Stimulated activated effector memory CD8-positive, alpha-beta T cell treated with anti-CD3 and anti-CD28 coated beads, Interleukin-12 subunit alpha, Interleukin-12 subunit beta, amount 100 ng/mL, for 72 hours (primary cell): Measurements from ENCODE around the gene TACC2.
A peak's percentile ranks its signal among the peaks of the same experiment; 100 is the strongest.

Experiments
- ATAC-seq: fragments of 150-1000 bp; cut with Tn5 transposase; 2 replicates; pipeline ENCODE4 v1.10.0; 2021
- DNase-seq, 2 donors: peaks; one replicate each; pipeline ENCODE4 v3.0.0; 2021 to 2022; ENCODE audit warnings: low spot score in 2 of 2
- H3K27ac Mint-ChIP-seq: one replicate; pipeline ENCODE4 v1.8.0; 2022; ENCODE audit warnings: mild to moderate bottlenecking, mixed read lengths
- H3K36me3 Mint-ChIP-seq: one replicate; pipeline ENCODE4 v1.8.0; 2022; ENCODE audit warnings: mild to moderate bottlenecking, mixed read lengths
- H3K4me1 Mint-ChIP-seq: one replicate; pipeline ENCODE4 v1.8.0; 2022; ENCODE audit warnings: mixed read lengths
- H3K4me3 Mint-ChIP-seq: one replicate; pipeline ENCODE4 v1.8.0; 2022; ENCODE audit warnings: mild to moderate bottlenecking, mixed read lengths
- H3K9me3 Mint-ChIP-seq: one replicate; pipeline ENCODE4 v1.8.0; 2022; ENCODE audit warnings: mixed read lengths

TACC2 gene

DNA sequence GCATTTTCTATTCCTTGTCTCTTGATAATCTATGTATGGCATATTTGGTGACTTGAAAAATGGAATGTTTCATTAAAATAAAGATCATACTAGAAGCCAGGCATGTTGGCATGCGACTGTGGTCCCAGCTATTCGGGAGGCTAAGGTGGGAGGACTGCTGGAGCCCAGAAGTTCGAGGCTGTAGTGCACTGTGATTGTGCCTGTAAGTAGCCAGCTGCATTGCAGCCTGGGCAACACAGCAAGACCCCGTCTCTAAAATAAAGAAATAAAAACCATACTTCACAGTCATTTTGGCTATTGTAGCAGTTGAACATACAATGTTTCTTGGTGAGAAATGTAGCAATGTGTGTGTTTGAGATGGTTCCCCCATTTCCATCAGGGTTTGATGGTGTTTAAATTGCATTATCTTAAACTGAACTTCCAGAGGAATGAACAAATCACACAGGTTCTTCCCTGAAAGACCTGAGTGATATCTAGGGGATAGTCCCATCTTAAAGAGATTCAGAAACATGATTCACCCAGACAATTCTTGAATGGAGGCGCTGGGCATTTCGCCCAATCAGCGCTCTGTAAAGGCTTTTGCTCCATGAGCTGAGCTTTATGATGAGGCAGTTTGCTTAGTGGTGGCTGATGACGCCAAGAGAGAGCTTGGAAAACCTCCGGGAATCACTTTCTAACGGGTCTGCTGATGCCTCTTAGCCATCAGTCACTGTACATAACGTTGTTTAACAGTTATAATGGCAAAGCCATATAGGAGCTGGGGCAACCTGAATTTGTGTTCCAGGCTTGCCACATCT is 262.7 kb downstream of the TACC2 start:
- H3K9me3 Mint-ChIP-seq: no peaks in the 10 kb centered on the region
- H3K4me3 Mint-ChIP-seq: no peak overlapping the region
- no peak overlapping the region for H3K27ac Mint-ChIP-seq
- no peak for ATAC-seq
- H3K4me1 Mint-ChIP-seq: no peaks in the 10 kb centered on the region
- DNase-seq: no peak
- no peaks in the 10 kb centered on the region for H3K36me3 Mint-ChIP-seq

- Mint-ChIP-seq H3K4me1 (no peaks in the 10 kb centered on the region), H3K4me3 (no peak overlapping the region), H3K27ac (no peak overlapping the region), H3K9me3 (no peaks in the 10 kb centered on the region), H3K36me3 (no peaks in the 10 kb centered on the region)
- DNase-seq (no peak), ATAC-seq (no peak)
Measured at GRCh38 chr10:122252805-122253204, 263.8 kb downstream of the TACC2 start.

- no peaks in the 10 kb centered on the region for H3K4me1 Mint-ChIP-seq
- DNase-seq (no peak), ATAC-seq (no peak)
- H3K4me3 Mint-ChIP-seq: no peak overlapping the region
- H3K9me3 Mint-ChIP-seq: no peaks in the 10 kb centered on the region
- H3K27ac Mint-ChIP-seq: no peak overlapping the region
- no peaks in the 10 kb centered on the region for H3K36me3 Mint-ChIP-seq
Measured at GRCh38 chr10:122253605-122254004, 264.6 kb downstream of the TACC2 start.

GRCh38 chr10:122254831-122255230 is 265.9 kb downstream of the TACC2 start:
- Mint-ChIP-seq H3K36me3 (no peaks in the 10 kb centered on the region), H3K4me3 (no peak overlapping the region), H3K27ac (no peak overlapping the region), H3K4me1 (no peaks in the 10 kb centered on the region), H3K9me3 (no peaks in the 10 kb centered on the region)
- ATAC-seq: no peak
- DNase-seq: no peak

DNA sequence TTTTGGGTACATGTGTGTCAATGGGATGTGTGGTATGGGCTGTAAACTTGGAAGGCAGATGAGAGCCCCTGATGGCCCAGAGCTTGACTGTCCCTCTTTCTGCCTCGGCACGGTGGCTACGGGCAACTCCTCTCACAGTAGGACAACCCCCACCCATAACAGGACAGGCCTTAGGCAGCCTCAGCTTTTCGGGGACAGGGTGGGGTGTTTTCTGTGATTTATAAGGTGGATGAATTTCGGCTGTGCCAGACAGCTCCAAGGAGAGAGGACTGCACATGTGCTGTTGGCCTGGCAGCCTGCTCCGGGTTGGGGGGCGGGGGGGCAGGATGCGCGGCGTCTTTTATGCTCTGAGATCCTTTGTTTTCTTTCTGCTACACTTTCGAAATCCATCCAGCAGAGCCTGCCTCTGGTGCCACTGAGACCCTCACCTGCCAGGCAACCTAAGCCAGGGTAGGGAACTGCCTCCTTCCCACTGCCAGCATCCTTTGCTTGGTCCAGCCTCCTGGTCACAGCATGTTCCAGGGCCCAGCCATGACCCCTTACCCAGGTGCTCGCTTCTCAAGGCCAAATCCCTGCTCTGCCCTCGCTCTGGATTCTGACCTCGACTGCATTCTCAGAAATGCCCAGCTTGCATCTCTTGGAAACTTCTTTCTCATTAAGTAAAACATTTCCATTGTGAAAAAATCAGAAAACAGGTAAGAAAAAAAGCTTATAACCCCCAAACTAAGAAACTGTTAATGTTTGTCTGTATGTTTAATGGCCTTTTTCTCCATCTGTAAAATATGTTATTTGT is 266.7 kb downstream of the TACC2 start:
- H3K36me3 Mint-ChIP-seq: no peaks in the 10 kb centered on the region
- no peak overlapping the region for H3K27ac Mint-ChIP-seq
- no peaks in the 10 kb centered on the region for H3K4me1 Mint-ChIP-seq
- no peaks in the 10 kb centered on the region for H3K9me3 Mint-ChIP-seq
- H3K4me3 Mint-ChIP-seq: no peak overlapping the region
- ATAC-seq: no peak
- no peak for DNase-seq

- DNase-seq: no peak
- Mint-ChIP-seq H3K36me3 (no peaks in the 10 kb centered on the region), H3K9me3 (peaks cover 2% of the 10 kb centered on the region), H3K27ac (no peak overlapping the region), H3K4me3 (no peak overlapping the region), H3K4me1 (no peaks in the 10 kb centered on the region)
- no peak for ATAC-seq
Measured at GRCh38 chr10:122257041-122257440, 268.1 kb downstream of the TACC2 start.

GRCh38 chr10:122258136-122259074 is 269.4 kb downstream of the TACC2 start:
- Mint-ChIP-seq H3K4me3 (no peak overlapping the region), H3K27ac (no peak overlapping the region), H3K36me3 (no peaks in the 10 kb centered on the region), H3K9me3 (peaks cover 7% of the 10 kb centered on the region), H3K4me1 (no peaks in the 10 kb centered on the region)
- ATAC-seq (peak; percentile 32), DNase-seq (no peak)

DNA sequence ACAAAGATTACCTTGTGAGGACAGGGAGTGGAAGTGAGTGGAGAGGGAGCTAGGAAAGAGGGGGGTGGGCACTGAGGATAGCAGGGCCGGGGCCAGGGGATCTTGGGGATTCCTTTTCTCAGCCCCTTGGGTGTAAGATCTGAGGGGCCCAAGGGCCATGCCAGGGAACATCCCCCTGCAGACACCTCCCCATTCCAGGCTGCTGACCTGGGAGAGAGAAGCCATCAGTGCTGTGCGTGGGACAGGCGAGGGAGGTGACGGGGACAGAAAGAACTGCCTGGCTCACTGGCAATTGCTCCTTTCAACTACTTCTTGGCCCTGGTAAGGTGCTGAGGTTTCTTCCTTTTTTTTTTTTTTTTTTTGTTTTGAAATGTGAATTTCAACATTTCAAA is 270.1 kb downstream of the TACC2 start:
- ATAC-seq (no peak), DNase-seq (no peak)
- no peak overlapping the region for H3K27ac Mint-ChIP-seq
- H3K4me1 Mint-ChIP-seq: no peaks in the 10 kb centered on the region
- no peak overlapping the region for H3K4me3 Mint-ChIP-seq
- H3K36me3 Mint-ChIP-seq: no peaks in the 10 kb centered on the region
- H3K9me3 Mint-ChIP-seq: peaks cover 9% of the 10 kb centered on the region

- Mint-ChIP-seq H3K36me3 (no peaks in the 10 kb centered on the region), H3K9me3 (peaks cover 9% of the 10 kb centered on the region), H3K4me3 (no peak overlapping the region), H3K4me1 (no peaks in the 10 kb centered on the region), H3K27ac (no peak overlapping the region)
- DNase-seq: no peak
- no peak for ATAC-seq
Measured at GRCh38 chr10:122261584-122261983, 272.6 kb downstream of the TACC2 start.

DNA sequence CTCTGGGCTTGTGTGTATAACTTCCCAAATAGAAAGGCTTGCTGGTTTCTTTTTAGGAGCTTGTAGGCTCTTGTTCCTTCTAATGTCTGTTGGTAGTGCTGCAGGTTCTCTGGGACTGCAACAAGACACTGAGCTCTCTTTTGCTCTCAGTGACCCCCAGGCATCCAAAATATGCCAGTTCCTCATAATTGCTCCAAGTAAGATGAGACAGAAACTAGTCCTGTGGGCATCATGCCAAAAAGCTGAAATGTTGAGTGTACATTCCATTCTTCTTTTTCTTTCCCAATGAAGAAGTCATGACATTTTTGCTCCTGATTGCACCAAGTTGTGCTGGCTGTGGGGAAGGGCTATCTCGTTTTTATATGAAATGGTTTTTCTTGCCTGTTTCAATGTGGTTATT is 275.0 kb downstream of the TACC2 start:
- DNase-seq (no peak), ATAC-seq (no peak)
- Mint-ChIP-seq H3K9me3 (peaks cover 9% of the 10 kb centered on the region), H3K36me3 (no peaks in the 10 kb centered on the region), H3K4me3 (no peak overlapping the region), H3K4me1 (peaks cover 7% of the 10 kb centered on the region), H3K27ac (no peak overlapping the region)

- ATAC-seq (no peak), DNase-seq (no peak)
- peaks cover 7% of the 10 kb centered on the region for H3K4me1 Mint-ChIP-seq
- peaks cover 9% of the 10 kb centered on the region for H3K9me3 Mint-ChIP-seq
- no peaks in the 10 kb centered on the region for H3K36me3 Mint-ChIP-seq
- H3K27ac Mint-ChIP-seq: no peak overlapping the region
- no peak overlapping the region for H3K4me3 Mint-ChIP-seq
Measured at GRCh38 chr10:122264436-122264835, 275.5 kb downstream of the TACC2 start.

GRCh38 chr10:122264931-122265330 is 276.0 kb downstream of the TACC2 start:
- no peak for DNase-seq

DNA sequence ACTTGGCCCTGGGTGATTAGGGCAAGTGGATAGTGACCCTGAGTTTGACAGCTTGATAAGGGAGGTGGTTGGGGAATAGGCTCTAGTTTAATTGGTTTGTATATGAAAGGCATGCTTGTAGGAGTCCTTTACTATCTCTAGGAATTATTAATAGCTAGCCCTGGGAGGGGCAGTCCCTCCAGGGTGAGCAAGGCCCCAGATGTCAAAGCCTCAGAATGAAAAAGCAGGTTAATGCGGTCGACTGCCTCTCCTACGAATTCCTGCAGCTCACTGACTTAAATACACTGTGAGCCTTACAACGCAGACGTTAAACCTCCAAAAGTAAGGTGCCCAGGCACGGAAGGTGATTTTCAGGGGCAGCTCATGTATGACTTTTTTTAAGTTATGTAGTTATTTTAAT is 276.9 kb downstream of the TACC2 start:
- Mint-ChIP-seq H3K4me3 (no peak overlapping the region), H3K9me3 (peaks cover 9% of the 10 kb centered on the region), H3K4me1 (peaks cover 7% of the 10 kb centered on the region), H3K27ac (no peak overlapping the region), H3K36me3 (no peaks in the 10 kb centered on the region)
- ATAC-seq (no peak), DNase-seq (no peak)

More at GRCh38 chr10:122264931-122265330, 276.0 kb downstream of the TACC2 start:
- no peak overlapping the region for H3K4me3 Mint-ChIP-seq
- no peak for ATAC-seq
- peaks cover 7% of the 10 kb centered on the region for H3K4me1 Mint-ChIP-seq
- no peak overlapping the region for H3K27ac Mint-ChIP-seq
- no peaks in the 10 kb centered on the region for H3K36me3 Mint-ChIP-seq
- H3K9me3 Mint-ChIP-seq: peaks cover 9% of the 10 kb centered on the region

GRCh38 chr10:122267849-122268737 is 279.1 kb downstream of the TACC2 start:
- Mint-ChIP-seq H3K9me3 (peaks cover 5% of the 10 kb centered on the region), H3K36me3 (no peaks in the 10 kb centered on the region), H3K27ac (no peak overlapping the region), H3K4me3 (no peak overlapping the region), H3K4me1 (peaks cover 7% of the 10 kb centered on the region)
- ATAC-seq (peak; percentile 79), DNase-seq (peak; percentile 47 to 78)
